ENCODE results near the gene NOM1. TPM values are rescaled to one million over a fixed set of nuclear protein-coding genes. Genes with fewer than 3 reads are reported as not detected.

NOM1 gene
- total RNA-seq, 1 experiment from 2014 or later, result 31.7 TPM

DNA sequence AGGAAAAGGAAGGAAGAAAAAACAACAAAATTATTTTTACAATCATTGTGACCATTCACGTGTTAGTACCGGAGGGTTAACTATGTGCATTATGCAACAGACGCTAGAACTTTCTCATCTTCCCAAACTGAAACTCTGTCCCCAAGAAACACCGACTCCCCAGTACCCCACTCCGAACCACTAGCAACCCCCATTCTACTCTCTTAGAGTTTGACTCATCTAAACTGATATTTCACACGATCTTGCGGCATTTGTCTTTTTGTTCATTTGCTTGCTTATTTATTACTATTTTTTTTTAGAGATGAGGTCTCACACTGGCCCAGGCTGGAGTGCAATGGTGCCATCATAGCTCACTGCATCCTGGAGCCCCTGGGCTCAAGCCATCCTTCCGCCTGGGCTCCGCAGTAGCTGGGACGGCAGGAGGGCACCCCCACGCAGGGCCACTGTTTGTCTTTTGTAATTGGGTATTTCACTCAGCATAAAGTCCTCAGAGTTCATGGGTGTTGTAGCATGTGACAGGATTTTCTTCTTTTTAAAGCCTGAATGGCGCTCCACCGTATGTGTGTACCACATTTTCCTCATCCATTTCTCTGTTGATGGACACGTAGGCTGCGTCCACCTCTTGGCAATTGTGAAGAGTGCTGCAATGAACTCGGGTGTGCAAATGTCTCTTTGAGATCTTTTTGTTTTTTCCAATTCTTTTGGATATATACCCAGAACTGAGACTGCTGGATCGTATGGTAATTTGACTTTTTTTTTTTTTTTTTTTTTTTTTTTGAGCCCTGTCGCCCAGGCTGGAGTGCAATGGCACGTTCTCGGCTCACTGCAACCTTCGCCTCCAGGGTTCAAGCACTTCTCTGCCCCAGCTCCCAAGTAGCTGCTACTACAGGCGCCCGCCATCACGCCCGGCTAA is 51.5 kb downstream of the NOM1 start:
- Histone ChIP-seq H4K20me1 (ENCODE audit: control insufficient read depth, insufficient read depth, insufficient read length) (no peaks in the 10 kb centered on the region), H4K5ac (ENCODE audit: insufficient read length, low read depth, low read length) (no peak overlapping the region), H3T11ph (ENCODE audit: low read length) (no peak overlapping the region), H3K18ac (ENCODE audit: insufficient read length, low read depth, low read length) (no peak overlapping the region), H3K27me3 (ENCODE audit: insufficient read depth, low read length) (peaks cover 88% of the 10 kb centered on the region), H2AK5ac (ENCODE audit: insufficient read length, low read length) (no peak overlapping the region), H3K4me2 (ENCODE audit: insufficient read depth, insufficient read length, low read length) (peak overlapping the region; percentile 32), H3K9ac (ENCODE audit: extremely low read depth, insufficient read length, low read length) (no peak overlapping the region), H3K4me1 (ENCODE audit: insufficient read depth, low read length) (0 out of 2 replicates have a peak, but pooled peaks cover 4% of the 10 kb centered on the region), H3K79me2 (ENCODE audit: insufficient read depth, low read length) (no peaks in the 10 kb centered on the region), H4K8ac (replicated peaks; ENCODE audit: insufficient read length, low read depth, low read length) (no peak overlapping the region), H4K91ac (ENCODE audit: insufficient read length, low read depth, low read length) (no peak overlapping the region), H3K4ac (ENCODE audit: low read depth, low read length) (no peak overlapping the region), H2AFZ (ENCODE audit: low read length) (no peak overlapping the region), H3K27ac (ENCODE audit: insufficient read length, low read depth, low read length) (no peak overlapping the region), H2BK120ac (ENCODE audit: low read depth, low read length, poor library complexity, severe bottlenecking) (no peak overlapping the region), H3K23ac (ENCODE audit: insufficient read length, low read depth, low read length) (no peak overlapping the region), H2BK12ac (ENCODE audit: insufficient read length, low read depth, low read length) (no peak overlapping the region), H2BK15ac (ENCODE audit: low read depth, low read length) (no peak overlapping the region; the same call in 1 of the 2 replicates), H2BK5ac (ENCODE audit: insufficient read length, low read length) (no peak overlapping the region), H3K79me1 (ENCODE audit: insufficient read depth, low read depth, low read length, poor library complexity, severe bottlenecking) (no peaks in the 10 kb centered on the region), H3K23me2 (ENCODE audit: insufficient read length, low read depth, low read length, poor library complexity, severe bottlenecking) (no peaks in the 10 kb centered on the region), H2BK20ac (ENCODE audit: low read depth, low read length, poor library complexity, severe bottlenecking) (no peak overlapping the region), H3K56ac (ENCODE audit: insufficient read length, low read depth, low read length) (no peak overlapping the region), H3K14ac (ENCODE audit: insufficient read depth, low read length) (no peak overlapping the region), H3K9me3 (ENCODE audit: control insufficient read depth, low read depth, low read length) (no peaks in the 10 kb centered on the region)
- Mint-ChIP-seq H3K4me3 (peak overlapping the region in 1 of 2 experiments; percentile 72; a peak in 3 of 5 replicates), H3K9me3 (peaks cover 0 to 9% of the 10 kb centered on the region in 2 experiments; a peak in 2 of 5 replicates), H3K36me3 (ENCODE audit: insufficient read depth in 1 of 3, low read depth in 3 of 3) (no peaks in the 10 kb centered on the region; a peak in 1 of 7 replicates), H3K27ac (no peak overlapping the region; a peak in 1 of 7 replicates), H3K27me3 (ENCODE audit: low read depth) (peaks cover 96% of the 10 kb centered on the region), H3K4me1 (peaks cover 12 to 29% of the 10 kb centered on the region in 2 experiments)
- no peak for TF ChIP-seq CTCF (conservative IDR thresholded peaks at IDR 0.05)
- no CpG with 5 or more reads among the region's 25 CpGs for WGBS (ENCODE audit: extremely low coverage, insufficient read length, low lambda C conversion rate)
- DNase-seq, result no peak

Data from H9 (cell line).